DND-41 (cell line): ENCODE data around the gene NKD2.

Experiments
- ATAC-seq: fragments of 200-7000 bp; cut with Tn5 transposase; 3 replicates; pipeline ENCODE4 v1.9.1; 2021; ENCODE audit warnings: low read depth; ENCODE audit not compliant: insufficient read depth
- DNase-seq: peaks from one replicate; pipeline ENCODE4 v3.0.0-alpha.2; 2020
- H2AFZ ChIP-seq: 2 replicates; pipeline ENCODE4 v1.6.0; 2012; ENCODE audit warnings: low read depth, low read length
- H3K27ac ChIP-seq: 2 replicates; pipeline ENCODE4 v1.5.1; 2012; ENCODE audit warnings: low read length, inconsistent platforms
- H3K27me3 ChIP-seq: fragments of 200-600 bp; sonication (generic); 2 replicates; pipeline ENCODE4 v1.6.0; 2012; ENCODE audit warnings: low read length, mild to moderate bottlenecking, inconsistent platforms; ENCODE audit not compliant: insufficient read depth, poor library complexity
- H3K36me3 ChIP-seq: 2 replicates; pipeline ENCODE4 v1.5.1; 2012; ENCODE audit warnings: low read length, inconsistent platforms; ENCODE audit not compliant: insufficient read depth
- H3K4me1 ChIP-seq: 2 replicates; pipeline ENCODE4 v1.5.1; 2012; ENCODE audit warnings: mild to moderate bottlenecking, low read length; ENCODE audit not compliant: insufficient read depth
- H3K4me2 ChIP-seq: 2 replicates; pipeline ENCODE4 v1.6.0; 2012; ENCODE audit warnings: mild to moderate bottlenecking, moderate library complexity, low read length, inconsistent platforms; ENCODE audit not compliant: insufficient read depth
- H3K4me3 ChIP-seq, 2 experiments: fragments of 200-600 bp in 1 of 2; shearing (Covaris generic) in 1 of 2; 2 replicates each; pipeline ENCODE4 v1.5.1; 2012 to 2016; ENCODE audit warnings: inconsistent platforms in 2 of 2, low read length in 2 of 2, mild to moderate bottlenecking in 2 of 2, low read depth in 1 of 2, moderate library complexity in 1 of 2
- H3K79me2 ChIP-seq: 2 replicates; pipeline ENCODE4 v1.6.0; 2012; ENCODE audit warnings: low read length, inconsistent platforms; ENCODE audit not compliant: insufficient read depth
- H3K9ac ChIP-seq: 2 replicates; pipeline ENCODE4 v1.6.0; 2012; ENCODE audit warnings: low read depth, mild to moderate bottlenecking, inconsistent platforms, low read length, moderate library complexity
- H3K9me3 ChIP-seq: 2 replicates; pipeline ENCODE4 v1.5.1; 2012; ENCODE audit warnings: low read length, moderate library complexity, mild to moderate bottlenecking, inconsistent platforms; ENCODE audit not compliant: insufficient read depth, severe bottlenecking
- H4K20me1 ChIP-seq: 2 replicates; pipeline ENCODE4 v1.6.0; 2012; ENCODE audit warnings: low read length; ENCODE audit not compliant: insufficient read depth
- EZH2 ChIP-seq: IDR thresholded peaks from 3 replicates; pipeline ENCODE4 v1.6.1; 2012; ENCODE audit warnings: borderline replicate concordance, low read depth, mild to moderate bottlenecking, moderate library complexity, low read length, inconsistent platforms; ENCODE audit not compliant: severe bottlenecking
- TF ChIP-seq, protein P1 (sequence below): IDR thresholded peaks from 2 replicates; pipeline ENCODE4 v1.5.1; 2012; ENCODE audit warnings: borderline replicate concordance, low read length, moderate library complexity, mild to moderate bottlenecking; ENCODE audit not compliant: poor library complexity, severe bottlenecking; ENCODE audit errors: extremely low read depth

Gene NKD2

GRCh38 chr5:997711-998110 lies 10.9 kb upstream of the NKD2 start:
- no peaks in the 10 kb centered on the region for H4K20me1 ChIP-seq
- H3K36me3 ChIP-seq = no peaks in the 10 kb centered on the region
- TF ChIP-seq EZH2 = no peak
- TF ChIP-seq, protein P1, sequence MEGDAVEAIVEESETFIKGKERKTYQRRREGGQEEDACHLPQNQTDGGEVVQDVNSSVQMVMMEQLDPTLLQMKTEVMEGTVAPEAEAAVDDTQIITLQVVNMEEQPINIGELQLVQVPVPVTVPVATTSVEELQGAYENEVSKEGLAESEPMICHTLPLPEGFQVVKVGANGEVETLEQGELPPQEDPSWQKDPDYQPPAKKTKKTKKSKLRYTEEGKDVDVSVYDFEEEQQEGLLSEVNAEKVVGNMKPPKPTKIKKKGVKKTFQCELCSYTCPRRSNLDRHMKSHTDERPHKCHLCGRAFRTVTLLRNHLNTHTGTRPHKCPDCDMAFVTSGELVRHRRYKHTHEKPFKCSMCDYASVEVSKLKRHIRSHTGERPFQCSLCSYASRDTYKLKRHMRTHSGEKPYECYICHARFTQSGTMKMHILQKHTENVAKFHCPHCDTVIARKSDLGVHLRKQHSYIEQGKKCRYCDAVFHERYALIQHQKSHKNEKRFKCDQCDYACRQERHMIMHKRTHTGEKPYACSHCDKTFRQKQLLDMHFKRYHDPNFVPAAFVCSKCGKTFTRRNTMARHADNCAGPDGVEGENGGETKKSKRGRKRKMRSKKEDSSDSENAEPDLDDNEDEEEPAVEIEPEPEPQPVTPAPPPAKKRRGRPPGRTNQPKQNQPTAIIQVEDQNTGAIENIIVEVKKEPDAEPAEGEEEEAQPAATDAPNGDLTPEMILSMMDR = no peak
- DNase-seq = no peak
- H2AFZ ChIP-seq = no peak overlapping the region
- peak overlapping the region; percentile 82 for H3K4me2 ChIP-seq
- H3K79me2 ChIP-seq = peaks cover 4% of the 10 kb centered on the region
- peak overlapping the region; percentile 56 for H3K27ac ChIP-seq
- peak overlapping the region; percentile 51; the same call in 1 of the 2 replicates for H3K9ac ChIP-seq
- peaks cover 44% of the 10 kb centered on the region for H3K4me1 ChIP-seq
- no peak overlapping the region for H3K4me3 ChIP-seq
- no peaks in the 10 kb centered on the region for H3K9me3 ChIP-seq
- H3K27me3 ChIP-seq = no peaks in the 10 kb centered on the region
- ATAC-seq = no peak

- Histone ChIP-seq H4K20me1 (no peaks in the 10 kb centered on the region), H3K4me2 (no peak overlapping the region), H2AFZ (no peak overlapping the region), H3K79me2 (peaks cover 4% of the 10 kb centered on the region), H3K9me3 (no peaks in the 10 kb centered on the region), H3K4me3 (no peak overlapping the region), H3K9ac (no peak overlapping the region), H3K36me3 (no peaks in the 10 kb centered on the region), H3K27ac (no peak overlapping the region), H3K27me3 (no peaks in the 10 kb centered on the region), H3K4me1 (peaks cover 44% of the 10 kb centered on the region)
- TF ChIP-seq, protein P1 = no peak
- no peak for TF ChIP-seq EZH2
- ATAC-seq (no peak), DNase-seq (no peak)
Observed at GRCh38 chr5:998246-999031, 10.2 kb upstream of the NKD2 start.

DNA sequence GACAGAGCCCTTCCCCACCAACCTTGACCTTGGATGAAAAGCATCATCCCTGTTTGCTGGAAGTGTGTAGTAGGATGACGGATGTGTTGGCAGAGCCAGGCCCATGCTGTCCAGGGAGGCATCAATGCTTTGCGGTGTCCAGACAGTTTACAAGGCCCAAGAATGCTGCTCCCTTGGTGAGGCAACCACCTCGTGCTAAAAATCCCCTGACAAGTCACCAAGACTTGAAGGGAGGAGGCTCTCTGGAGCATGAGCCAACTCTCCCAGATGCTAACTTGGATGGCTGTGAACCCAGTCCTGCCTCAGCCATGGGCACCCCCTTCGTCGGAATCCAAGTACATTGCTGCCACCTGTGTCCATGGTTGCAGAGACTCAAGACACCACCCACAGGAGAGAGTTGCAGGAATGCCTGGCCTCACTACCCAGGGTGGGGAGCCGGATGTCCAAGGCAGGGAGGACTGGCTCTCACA lies 9.5 kb upstream of the NKD2 start:
- DNase-seq (no peak), ATAC-seq (no peak)
- H4K20me1 ChIP-seq = no peaks in the 10 kb centered on the region
- TF ChIP-seq EZH2 = no peak
- TF ChIP-seq, protein P1 = no peak
- peaks cover 4% of the 10 kb centered on the region for H3K79me2 ChIP-seq
- no peaks in the 10 kb centered on the region for H3K27me3 ChIP-seq
- H3K36me3 ChIP-seq = no peaks in the 10 kb centered on the region
- H3K4me3 ChIP-seq = no peak overlapping the region
- H3K27ac ChIP-seq = no peak overlapping the region
- no peaks in the 10 kb centered on the region for H3K9me3 ChIP-seq
- peaks cover 42% of the 10 kb centered on the region for H3K4me1 ChIP-seq
- no peak overlapping the region for H2AFZ ChIP-seq
- H3K9ac ChIP-seq = no peak overlapping the region
- no peak overlapping the region for H3K4me2 ChIP-seq
